GM23338 (cell line): Measurements from ENCODE around the gene DERA. TPM values are rescaled to one million over a fixed set of nuclear protein-coding genes. Genes with fewer than 3 reads are reported as not detected.
A peak's percentile ranks its signal among the peaks of the same experiment; 100 is the strongest.

ENCODE experiments used
- ATAC-seq: fragments of 200-7000 bp; cut with Tn5 transposase; 3 replicates; pipeline ENCODE4 v1.9.1; 2020
- DNase-seq: peaks from one replicate; pipeline ENCODE4 v3.0.0-alpha.2; 2015; ENCODE audit warnings: low spot score
- H2AFZ ChIP-seq: fragments of 200-600 bp; sonication (generic); 2 replicates; pipeline ENCODE4 v1.8.0; 2016; ENCODE audit warnings: antibody characterized with exemption, mild to moderate bottlenecking, moderate library complexity
- H3F3A ChIP-seq: fragments of 200-600 bp; sonication (generic); replicated peaks from 2 replicates; pipeline ENCODE4 v1.8.0; 2017; ENCODE audit warnings: antibody characterized with exemption, mixed run types, low read depth
- H3K27ac ChIP-seq: fragments of 200-600 bp; sonication (generic); 2 replicates; pipeline ENCODE4 v1.6.1; 2016; ENCODE audit warnings: low read depth
- H3K27me3 ChIP-seq: fragments of 200-600 bp; sonication (generic); 2 replicates; pipeline ENCODE4 v1.8.0; 2016; ENCODE audit warnings: mild to moderate bottlenecking, mixed run types, moderate library complexity; ENCODE audit not compliant: insufficient read depth
- H3K36me3 ChIP-seq: fragments of 200-600 bp; sonication (generic); 2 replicates; pipeline ENCODE4 v1.8.0; 2016; ENCODE audit warnings: mild to moderate bottlenecking; ENCODE audit not compliant: insufficient read depth
- H3K4me1 ChIP-seq: fragments of 200-600 bp; sonication (generic); 2 replicates; pipeline ENCODE4 v1.8.0; 2016; ENCODE audit warnings: mild to moderate bottlenecking, moderate library complexity; ENCODE audit not compliant: insufficient read depth
- H3K4me2 ChIP-seq: fragments of 200-600 bp; sonication (generic); 2 replicates; pipeline ENCODE4 v1.7.1; 2017; ENCODE audit warnings: mixed run types
- H3K4me3 ChIP-seq: fragments of 200-600 bp; sonication (generic); 2 replicates; pipeline ENCODE4 v1.6.1; 2016; ENCODE audit warnings: mixed run types
- H3K79me2 ChIP-seq: fragments of 200-600 bp; sonication (generic); replicated peaks from 2 replicates; pipeline ENCODE4 v1.8.0; 2017; ENCODE audit warnings: mild to moderate bottlenecking; ENCODE audit not compliant: insufficient read depth
- H3K9me2 ChIP-seq: fragments of 200-600 bp; sonication (generic); 2 replicates; pipeline ENCODE4 v1.8.0; 2017; ENCODE audit not compliant: insufficient read depth
- H4K20me1 ChIP-seq: fragments of 200-600 bp; sonication (generic); replicated peaks from 2 replicates; pipeline ENCODE4 v1.8.0; 2017; ENCODE audit warnings: mild to moderate bottlenecking; ENCODE audit not compliant: insufficient read depth
- H3K27ac Mint-ChIP-seq: 2 replicates; pipeline ENCODE4 v1.8.0; 2020; ENCODE audit warnings: inconsistent platforms, mild to moderate bottlenecking, moderate library complexity, mixed read lengths
- H3K27me3 Mint-ChIP-seq: 3 replicates; pipeline ENCODE4 v1.8.0; 2022; ENCODE audit warnings: low read depth, mild to moderate bottlenecking, moderate library complexity, mixed read lengths, inconsistent platforms; ENCODE audit not compliant: insufficient read depth, poor library complexity
- H3K36me3 Mint-ChIP-seq: 3 replicates; pipeline ENCODE4 v1.8.0; 2021; ENCODE audit warnings: low read depth, mild to moderate bottlenecking, inconsistent platforms, moderate library complexity, mixed read lengths
- H3K4me1 Mint-ChIP-seq: 3 replicates; pipeline ENCODE4 v1.8.0; 2020; ENCODE audit warnings: mild to moderate bottlenecking, inconsistent platforms, mixed read lengths
- H3K4me3 Mint-ChIP-seq: 3 replicates; pipeline ENCODE4 v1.8.0; 2021; ENCODE audit warnings: moderate library complexity, mild to moderate bottlenecking, inconsistent platforms, mixed read lengths
- H3K9me3 Mint-ChIP-seq: 3 replicates; pipeline ENCODE4 v1.8.0; 2020; ENCODE audit warnings: moderate library complexity, mild to moderate bottlenecking, inconsistent platforms, mixed read lengths
- CTCF ChIP-seq, 2 experiments: fragments of 200-600 bp in 1 of 2; sonication (generic) in 1 of 2; conservative IDR thresholded peaks; 2 replicates each; pipeline versions ENCODE4 v1.5.1 to v1.6.1; 2016 to 2017; ENCODE audit warnings: antibody characterized with exemption in 2 of 2, low read depth in 2 of 2, mild to moderate bottlenecking in 2 of 2, moderate library complexity in 1 of 2
- EZH2phosphoT487 ChIP-seq: fragments of 200-600 bp; sonication (generic); IDR thresholded peaks from one replicate; pipeline ENCODE4 v1.8.1; 2018; ENCODE audit warnings: antibody characterized with exemption; ENCODE audit not compliant: unreplicated experiment
- POLR2AphosphoS5 ChIP-seq: IDR thresholded peaks from 2 replicates; pipeline ENCODE4 v1.6.1; 2016; ENCODE audit warnings: antibody characterized with exemption, low read depth
- REST ChIP-seq: IDR thresholded peaks from one replicate; pipeline ENCODE4 v1.6.1; 2018; ENCODE audit warnings: antibody characterized with exemption; ENCODE audit not compliant: unreplicated experiment
- STAT1 ChIP-seq: IDR thresholded peaks from one replicate; pipeline ENCODE4 v1.6.1; 2016; ENCODE audit warnings: antibody characterized with exemption; ENCODE audit not compliant: unreplicated experiment
- ZNF114 ChIP-seq: fragments of 250-450 bp; sonication (Bioruptor Pico); IDR thresholded peaks from 2 replicates; pipeline ENCODE4 v1.5.0; 2020; ENCODE audit warnings: mild to moderate bottlenecking, moderate library complexity
- ZNF331 ChIP-seq: fragments of 250-450 bp; sonication (Bioruptor Pico); IDR thresholded peaks from 2 replicates; pipeline ENCODE4 v1.5.0; 2020; ENCODE audit warnings: low read depth, mild to moderate bottlenecking, moderate library complexity
- ZNF462 ChIP-seq: fragments of 250-450 bp; sonication (Bioruptor Pico); IDR thresholded peaks from 2 replicates; pipeline ENCODE4 v1.5.0; 2020; ENCODE audit warnings: mild to moderate bottlenecking, moderate library complexity
- polyA plus RNA-seq: library from polyadenylated mRNA; unstranded; fragments of >200 nt; fragmentation: Nextera tagmentation; extraction: Ambion mirVana; gene quantifications from 2 replicates; pipeline ENCODE4 v1.2.1, GENCODE V29; 2016
- total RNA-seq: library from RNA; depleted of rRNA; stranded (reverse); fragments of >200 nt; shearing (Covaris generic); gene quantifications from 2 replicates; pipeline ENCODE4 v1.2.3, GENCODE V29; 2014

The DERA gene
- total and polyA plus RNA-seq, 2 experiments from 2014 or later: 20.4 to 27.3 TPM

- ATAC-seq (peak; percentile 95), DNase-seq (peak; percentile 78)
- Histone ChIP-seq H3F3A (no peaks in the 10 kb centered on the region), H3K4me2 (no peak overlapping the region), H3K27me3 (no peaks in the 10 kb centered on the region), H4K20me1 (no peaks in the 10 kb centered on the region), H3K9me2 (no peaks in the 10 kb centered on the region), H3K36me3 (no peaks in the 10 kb centered on the region), H3K79me2 (no peaks in the 10 kb centered on the region), H3K27ac (no peak overlapping the region), H2AFZ (peak overlapping the region; percentile 57; the same call in 1 of the 2 replicates), H3K4me3 (no peak overlapping the region), H3K4me1 (no peaks in the 10 kb centered on the region)
- Mint-ChIP-seq H3K27ac (no peak overlapping the region), H3K4me3 (no peak overlapping the region), H3K27me3 (no peaks in the 10 kb centered on the region), H3K9me3 (no peaks in the 10 kb centered on the region), H3K4me1 (no peaks in the 10 kb centered on the region), H3K36me3 (no peaks in the 10 kb centered on the region)
- no peak for TF ChIP-seq POLR2AphosphoS5
- no peak for TF ChIP-seq STAT1
- no peak for TF ChIP-seq EZH2phosphoT487
- TF ChIP-seq CTCF (conservative IDR thresholded peaks at IDR 0.05; ENCODE audit: low read depth in 2 of 2): peak; percentile 70 to 95
- TF ChIP-seq REST: no peak
- no peak for TF ChIP-seq ZNF114 (CRISPR knock-in tag)
Observed at GRCh38 chr12:16076557-16076956, 165.4 kb downstream of the DERA start.

GRCh38 chr12:16076970-16077522, 165.9 kb downstream of the DERA start:
- no peaks in the 10 kb centered on the region for H3K4me1 Mint-ChIP-seq
- ATAC-seq: no peak

More at GRCh38 chr12:16076970-16077522, 165.9 kb downstream of the DERA start:
- H3K4me2 ChIP-seq: no peak overlapping the region
- H3K27me3 ChIP-seq: no peaks in the 10 kb centered on the region
- H3K9me2 ChIP-seq: no peaks in the 10 kb centered on the region
- H3K4me3 ChIP-seq: no peak overlapping the region
- Mint-ChIP-seq H3K4me3 (no peak overlapping the region), H3K27ac (no peak overlapping the region), H3K27me3 (no peaks in the 10 kb centered on the region), H3K36me3 (no peaks in the 10 kb centered on the region), H3K9me3 (no peaks in the 10 kb centered on the region)
- H3K27ac ChIP-seq: no peak overlapping the region
- no peaks in the 10 kb centered on the region for H4K20me1 ChIP-seq
- H3K79me2 ChIP-seq: no peaks in the 10 kb centered on the region
- DNase-seq: no peak
- H3K36me3 ChIP-seq: no peaks in the 10 kb centered on the region
- no peaks in the 10 kb centered on the region for H3K4me1 ChIP-seq
- no peaks in the 10 kb centered on the region for H3F3A ChIP-seq
- no peak for TF ChIP-seq ZNF462 (CRISPR knock-in tag)
- TF ChIP-seq ZNF331 (CRISPR knock-in tag): no peak
- peak overlapping the region; percentile 57; the same call in 1 of the 2 replicates for H2AFZ ChIP-seq
